Mucosa of descending colon (tissue), 3 donors: Measurements from ENCODE around the gene RXRA. TPM values are rescaled to one million over a fixed set of nuclear protein-coding genes. Genes with fewer than 3 reads are reported as not detected.

Experiments used
- ATAC-seq: fragments of 200-7000 bp; cut with Tn5 transposase; one replicate; pipeline ENCODE4 v1.9.1; 2020; ENCODE audit warnings: mild to moderate bottlenecking, moderate library complexity
- DNase-seq, 3 donors: peaks; one replicate each; pipeline ENCODE4 v3.0.0-alpha.2; 2020
- H3K36me3 ChIP-seq: fragments of 200-600 bp; one replicate; pipeline ENCODE4 v1.8.0; 2021; ENCODE audit warnings: low read depth, mild to moderate bottlenecking
- H3K4me1 ChIP-seq: fragments of 200-600 bp; one replicate; pipeline ENCODE4 v1.8.0; 2021; ENCODE audit warnings: low read depth, mild to moderate bottlenecking
- H3K4me3 ChIP-seq: fragments of 200-600 bp; one replicate; pipeline ENCODE4 v1.8.0; 2021; ENCODE audit warnings: mild to moderate bottlenecking
- H3K9me3 ChIP-seq: fragments of 200-600 bp; one replicate; pipeline ENCODE4 v1.8.0; 2021; ENCODE audit warnings: mild to moderate bottlenecking
- CTCF ChIP-seq: fragments of 200-600 bp; IDR thresholded peaks from one replicate; pipeline ENCODE4 v1.8.0; 2022; ENCODE audit warnings: antibody characterized with exemption, mild to moderate bottlenecking
- intact Hi-C, 2 donors: fragments of 100-400 bp; cut with DNase I in 1 of 2; cut with micrococcal nuclease in 1 of 2; formaldehyde crosslinking; loops; one replicate each; pipeline versions ENCODE4 v1.11.0 to v1.11.1; 2022; cut with DNase I, micrococcal nuclease
- total RNA-seq, 3 donors: library from RNA; stranded (reverse); fragmentation: NEBNext Ultra II Directional in 2 of 3; extraction: Animal tissue kit (Norgen Biotek cat#: 25700) in 2 of 3; gene quantifications; one replicate each; pipeline versions ENCODE4 v1.2.1 to v1.2.4, GENCODE V29; 2021 to 2023
- donor health status: DM: no; HTN: no; CAD: no; lungs with moderate emphysema.
- donor health status: DM: no; HTN: no; CAD: no.
- donor health status: DM: no; HTN: yes; CAD: no.

RXRA gene
- total RNA-seq, 3 donors from 2014 or later: 75.2 to 101 (median 85.3) TPM

- Histone ChIP-seq H3K9me3 (no peaks in the 10 kb centered on the region), H3K36me3 (no peaks in the 10 kb centered on the region), H3K4me3 (no peak overlapping the region), H3K4me1 (peaks cover 5% of the 10 kb centered on the region)
- DNase-seq: peak in 1 of 3 donors; percentile 19
- ATAC-seq: no peak
- no peak for TF ChIP-seq CTCF
- intact Hi-C loops: no loop called here
Measured at GRCh38 chr9:134318941-134319305, 7.3 kb upstream of the RXRA start.

- DNase-seq (peak in 2 of 3 donors; percentile 2 to 44), ATAC-seq (no peak)
- Histone ChIP-seq H3K4me1 (peaks cover 7% of the 10 kb centered on the region), H3K36me3 (no peaks in the 10 kb centered on the region), H3K9me3 (no peaks in the 10 kb centered on the region), H3K4me3 (no peak overlapping the region)
- TF ChIP-seq CTCF: no peak
- intact Hi-C loops: no loop called here
Measured at GRCh38 chr9:134319306-134320125, 6.7 kb upstream of the RXRA start.

GRCh38 chr9:134320126-134320867 is 6.0 kb upstream of the RXRA start:
- peak in 2 of 3 donors; percentile 6 to 46 for DNase-seq
- no peak for ATAC-seq
- intact Hi-C loops: no loop called here
- Histone ChIP-seq H3K4me1 (peaks cover 13% of the 10 kb centered on the region), H3K9me3 (no peaks in the 10 kb centered on the region), H3K36me3 (no peaks in the 10 kb centered on the region), H3K4me3 (no peak overlapping the region)
- no peak for TF ChIP-seq CTCF

GRCh38 chr9:134320868-134321471 is 5.3 kb upstream of the RXRA start:
- no peak overlapping the region for H3K4me3 ChIP-seq
- no peaks in the 10 kb centered on the region for H3K9me3 ChIP-seq
- ATAC-seq: no peak
- peak; percentile 8 to 51 (median 34) for DNase-seq
- intact Hi-C loops: no loop called here
- no peaks in the 10 kb centered on the region for H3K36me3 ChIP-seq
- peaks cover 13% of the 10 kb centered on the region for H3K4me1 ChIP-seq
- no peak for TF ChIP-seq CTCF

- intact Hi-C loops: no loop called here
- Histone ChIP-seq H3K9me3 (no peaks in the 10 kb centered on the region), H3K4me3 (no peak overlapping the region), H3K4me1 (peaks cover 13% of the 10 kb centered on the region), H3K36me3 (no peaks in the 10 kb centered on the region)
- ATAC-seq (no peak), DNase-seq (peak in 2 of 3 donors; percentile 28 to 33)
- no peak for TF ChIP-seq CTCF
Measured at GRCh38 chr9:134321531-134321930, 4.7 kb upstream of the RXRA start.
